NCI-H1105 (cell line): ENCODE measurements around the gene KCNIP2.

Source experiments
- DNase-seq: peaks from one replicate; lab custom pipeline; 2025; lab: John Stamatoyannopoulos, UW

The KCNIP2 gene

GRCh38 chr10:101782811-101783735, 60.5 kb downstream of the KCNIP2 start, which contains the start of gene NPM3:
Gene NPM3 (minus strand): TSS chr10:101783446. CDS start chr10:101783390, 56 bp downstream.
- DNase-seq = peak; percentile 59

GRCh38 chr10:101781984-101782810, 61.4 kb downstream of the KCNIP2 start:
- no peak for DNase-seq

- DNase-seq = no peak
Measured at GRCh38 chr10:101781655-101781983, 62.0 kb downstream of the KCNIP2 start.

GRCh38 chr10:101780818-101781654, 62.6 kb downstream of the KCNIP2 start:
- no peak for DNase-seq

- no peak for DNase-seq
Measured at GRCh38 chr10:101780187-101780817, 63.3 kb downstream of the KCNIP2 start.

- no peak for DNase-seq
Measured at GRCh38 chr10:101779544-101780186, 63.9 kb downstream of the KCNIP2 start.

- DNase-seq = no peak
Measured at GRCh38 chr10:101778781-101779543, 64.6 kb downstream of the KCNIP2 start.

GRCh38 chr10:101778151-101778780, 65.3 kb downstream of the KCNIP2 start:
- no peak for DNase-seq

- no peak for DNase-seq
Measured at GRCh38 chr10:101777619-101778145, 65.9 kb downstream of the KCNIP2 start.

GRCh38 chr10:101776161-101776817, 67.3 kb downstream of the KCNIP2 start:
- DNase-seq = no peak
